IMR-90 (cell line): ENCODE results near the gene BCAS3. TPM values are rescaled to one million over a fixed set of nuclear protein-coding genes. Genes with fewer than 3 reads are reported as not detected.

ENCODE experiments used
- ATAC-seq: fragments of 200-7000 bp; cut with Tn5 transposase; 2 replicates; pipeline ENCODE4 v1.9.1; 2020; ENCODE audit warnings: low read depth, mild to moderate bottlenecking, moderate library complexity
- BruUV-seq: library from RNA; stranded (reverse); fragments of 400-500 nt; replicated peaks from 2 replicates; lab custom pipeline; 2021; lab: Mats Ljungman, UMichigan
- CTCF ChIA-PET: fragments of 300-600 bp; formaldehyde crosslinking; extraction: SDS; loops from one replicate; lab custom pipeline; 2021; ENCODE audit warnings: antibody characterized with exemption; lab: Yijun Ruan, JAX
- POLR2A ChIA-PET: fragments of 300-600 bp; sonication (Branson Sonifier 250); formaldehyde crosslinking; loops from one replicate; lab custom pipeline; 2022; ENCODE audit warnings: antibody characterized with exemption; ENCODE audit not compliant: unreplicated experiment; lab: Charles Lee
- DNase-seq: peaks from one replicate; pipeline ENCODE4 v3.0.0; 2013
- H2AFZ ChIP-seq: replicated peaks from 2 replicates; pipeline ENCODE3; 2013; ENCODE audit warnings: low read length, mild to moderate bottlenecking; ENCODE audit not compliant: poor library complexity
- H2AK5ac ChIP-seq: 2 replicates; pipeline ENCODE4 v1.6.1; 2013; ENCODE audit warnings: low read depth, low read length, inconsistent platforms
- H2AK9ac ChIP-seq: replicated peaks from 2 replicates; pipeline ENCODE3; 2013; ENCODE audit warnings: mild to moderate bottlenecking, low read depth, low read length, moderate library complexity; ENCODE audit not compliant: poor library complexity
- H2BK120ac ChIP-seq: 2 replicates; pipeline ENCODE4 v1.6.1; 2013; ENCODE audit warnings: low read depth, low read length, inconsistent platforms
- H2BK15ac ChIP-seq: 3 replicates; pipeline ENCODE4 v1.6.1; 2013; ENCODE audit warnings: low read depth, low read length, inconsistent platforms
- H2BK20ac ChIP-seq: 2 replicates; pipeline ENCODE4 v1.6.1; 2013; ENCODE audit warnings: low read depth, mild to moderate bottlenecking, inconsistent platforms, low read length, moderate library complexity
- H2BK5ac ChIP-seq: 2 replicates; pipeline ENCODE4 v1.6.1; 2013; ENCODE audit warnings: mild to moderate bottlenecking, low read depth, low read length, inconsistent platforms; ENCODE audit not compliant: poor library complexity, severe bottlenecking
- H3K14ac ChIP-seq: replicated peaks from 2 replicates; pipeline ENCODE4 v1.6.1; 2013; ENCODE audit warnings: low read depth, low read length, inconsistent platforms
- H3K18ac ChIP-seq: 2 replicates; pipeline ENCODE4 v1.6.1; 2013; ENCODE audit warnings: low read depth, low read length, control low read depth
- H3K23ac ChIP-seq: 2 replicates; pipeline ENCODE4 v1.6.1; 2013; ENCODE audit warnings: low read depth, low read length, inconsistent platforms
- H3K27ac ChIP-seq: 2 replicates; pipeline ENCODE4 v1.5.1; 2013; ENCODE audit warnings: mild to moderate bottlenecking, control low read depth, low read length; ENCODE audit not compliant: insufficient read depth
- H3K27me3 ChIP-seq: 2 replicates; pipeline ENCODE4 v1.6.1; 2013; ENCODE audit warnings: low read length; ENCODE audit not compliant: control insufficient read depth, insufficient read depth
- H3K36me3 ChIP-seq: 2 replicates; pipeline ENCODE4 v1.6.1; 2013; ENCODE audit warnings: low read length, mixed read lengths; ENCODE audit not compliant: control insufficient read depth, insufficient read depth
- H3K4ac ChIP-seq: 2 replicates; pipeline ENCODE4 v1.6.1; 2013; ENCODE audit warnings: low read depth, low read length, inconsistent platforms
- H3K4me1 ChIP-seq: 2 replicates; pipeline ENCODE4 v1.6.1; 2013; ENCODE audit warnings: low read length, mixed read lengths; ENCODE audit not compliant: control insufficient read depth, insufficient read depth
- H3K4me2 ChIP-seq: 2 replicates; pipeline ENCODE4 v1.6.1; 2013; ENCODE audit warnings: low read depth, mild to moderate bottlenecking, control low read depth, low read length, moderate library complexity
- H3K4me3 ChIP-seq: 2 replicates; pipeline ENCODE4 v1.5.1; 2013; ENCODE audit warnings: low read depth, mild to moderate bottlenecking, control low read depth, low read length, moderate library complexity; ENCODE audit not compliant: insufficient read depth
- H3K56ac ChIP-seq: 2 replicates; pipeline ENCODE4 v1.6.1; 2013; ENCODE audit warnings: low read length, inconsistent platforms; ENCODE audit not compliant: insufficient read depth; ENCODE audit errors: extremely low read depth
- H3K79me1 ChIP-seq, 2 experiments: 2 replicates each; pipeline ENCODE4 v1.6.1; 2013; ENCODE audit warnings: low read length in 2 of 2, inconsistent platforms in 1 of 2, low read depth in 1 of 2
- H3K9ac ChIP-seq: 2 replicates; pipeline ENCODE4 v1.6.1; 2013; ENCODE audit warnings: low read depth, low read length, control low read depth
- H3K9me1 ChIP-seq: 2 replicates; pipeline ENCODE4 v1.6.1; 2013; ENCODE audit warnings: low read length, inconsistent platforms; ENCODE audit not compliant: insufficient read depth
- H3K9me3 ChIP-seq: 2 replicates; pipeline ENCODE4 v1.6.1; 2013; ENCODE audit warnings: low read length; ENCODE audit not compliant: control insufficient read depth, insufficient read depth
- H4K20me1 ChIP-seq: 2 replicates; pipeline ENCODE4 v1.6.1; 2013; ENCODE audit warnings: low read length, inconsistent platforms; ENCODE audit not compliant: insufficient read depth
- H4K5ac ChIP-seq: 2 replicates; pipeline ENCODE4 v1.6.1; 2013; ENCODE audit warnings: mild to moderate bottlenecking, low read depth, low read length, control low read depth
- H4K8ac ChIP-seq, 2 experiments: 2 replicates each; pipeline ENCODE4 v1.6.1; 2013; ENCODE audit warnings: low read depth in 2 of 2, low read length in 2 of 2, control low read depth in 1 of 2, inconsistent platforms in 1 of 2
- H4K91ac ChIP-seq: 2 replicates; pipeline ENCODE4 v1.6.1; 2013; ENCODE audit warnings: low read depth, low read length, inconsistent platforms; ENCODE audit not compliant: insufficient read depth
- BHLHE40 ChIP-seq: fragments of 150-350 bp; IDR thresholded peaks from 2 replicates; pipeline ENCODE4 v1.6.1; 2016; ENCODE audit warnings: mild to moderate bottlenecking, low read depth, low read length
- CTCF ChIP-seq: conservative IDR thresholded peaks from 2 replicates; pipeline ENCODE4 v1.5.1; 2012; ENCODE audit warnings: mild to moderate bottlenecking, low read depth, low read length, improper control_type of control experiment
- MAFK ChIP-seq: IDR thresholded peaks from 2 replicates; pipeline ENCODE4 v1.6.1; 2012; ENCODE audit warnings: low read depth, low read length, improper control_type of control experiment
- MAZ ChIP-seq: IDR thresholded peaks from 2 replicates; pipeline ENCODE4 v1.6.1; 2012; ENCODE audit warnings: low read depth, mild to moderate bottlenecking, low read length, improper control_type of control experiment, moderate library complexity, borderline replicate concordance
- WGBS, 2 experiments: methylation state at CpG; one replicate each; pipeline versions ENCODE4 v1.1.5 to v1.1.7; 2013; ENCODE audit warnings: missing lambda C conversion rate in 2 of 2; ENCODE audit not compliant: insufficient read length in 1 of 2; ENCODE audit errors: extremely low coverage in 2 of 2; 5-methylcytosine and 5-hydroxymethylcytosine counted together
- dilution Hi-C: fragments of 300-500 bp; cut with HindIII; formaldehyde crosslinking; loops from one replicate; pipeline ENCODE4 v1.14.3; 2018; ENCODE audit warnings: low sequenced_read_pairs; ENCODE audit not compliant: unreplicated experiment
- in situ Hi-C: fragments of 300-500 bp; cut with MboI; formaldehyde crosslinking; loops from 3 replicates; pipeline ENCODE4 v1.14.3; 2019; ENCODE audit warnings: low sequenced_read_pairs, inconsistent platforms, mixed read lengths
- intact Hi-C: fragments of 100-400 bp; cut with micrococcal nuclease; formaldehyde crosslinking; loops from 2 replicates; pipeline ENCODE4 v1.10.0; 2022
- polyA plus RNA-seq, 3 experiments: library from polyadenylated mRNA; depleted of rRNA; stranded (reverse); fragments of >200 nt; gene quantifications; 2 replicates each; pipeline ENCODE4 v1.2.3, GENCODE V29; 2012; ENCODE audit warnings: low replicate concordance in 1 of 3
- total RNA-seq: library from RNA; depleted of rRNA; stranded (reverse); fragments of >200 nt; gene quantifications from 2 replicates; pipeline ENCODE4 v1.2.3, GENCODE V29; 2012

The BCAS3 gene
- total and polyA plus RNA-seq, 2 of the 4 experiments (the other 2 are of a cell fraction): 6.3 to 27.1 TPM

- no peak overlapping the region for H3K14ac ChIP-seq
- H4K5ac ChIP-seq: no peak overlapping the region
- no peak for TF ChIP-seq MAZ
- no peak for TF ChIP-seq MAFK
- no peak for TF ChIP-seq BHLHE40
- no peak for TF ChIP-seq CTCF
- no peak overlapping the region for H3K23ac ChIP-seq
- H3K79me1 ChIP-seq: no peaks in the 10 kb centered on the region
- H2BK15ac ChIP-seq: no peak overlapping the region
- no peak overlapping the region for H2AFZ ChIP-seq
- no peak overlapping the region for H3K18ac ChIP-seq
- WGBS, 2 experiments: 88% methylated on average over 4 of the region's 5 CpGs; no CpG with 5 or more reads in 1 of the 2 experiments
- intact Hi-C loops (no loop called here), in situ Hi-C loops (no loop called here), dilution Hi-C loops (no loop called here)
- no peaks in the 10 kb centered on the region for H4K20me1 ChIP-seq
- no peaks in the 10 kb centered on the region for H3K27me3 ChIP-seq
- no TSS peak for BruUV-seq
- H3K4ac ChIP-seq: no peak overlapping the region
- no peaks in the 10 kb centered on the region for H3K9me3 ChIP-seq
- H3K9ac ChIP-seq: no peak overlapping the region
- ATAC-seq (no peak), DNase-seq (no peak)
- H2BK20ac ChIP-seq: no peak overlapping the region
- CTCF ChIA-PET: interaction anchor here (1.3 kb wide), 1 partner anchor 10 kb away, joined by 4 read pairs; no protein-coding TSS in a partner anchor
- no peaks in the 10 kb centered on the region for H3K4me1 ChIP-seq
- H2AK5ac ChIP-seq: no peak overlapping the region
- H2AK9ac ChIP-seq: no peak overlapping the region
- H3K4me2 ChIP-seq: no peak overlapping the region
- H4K8ac ChIP-seq: no peak overlapping the region
- H2BK5ac ChIP-seq: no peak overlapping the region
- no peaks in the 10 kb centered on the region for H3K36me3 ChIP-seq
- no peaks in the 10 kb centered on the region for H3K9me1 ChIP-seq
- no peak overlapping the region for H2BK120ac ChIP-seq
- H4K91ac ChIP-seq: no peak overlapping the region
- H3K27ac ChIP-seq: no peak overlapping the region
- no peak overlapping the region for H3K56ac ChIP-seq
- POLR2A ChIA-PET: no interaction called here
- H3K4me3 ChIP-seq: no peak overlapping the region
These were observed 406.6 kb downstream of the BCAS3 start for GRCh38 chr17:61084260-61084659.
